K562 treated with DMSO at 1 percent for 48 hours (cell line): ENCODE measurements around the gene GCGR. TPM values are rescaled to one million over a fixed set of nuclear protein-coding genes. Genes with fewer than 3 reads are reported as not detected.

ENCODE experiments used
- total RNA-seq: library from RNA; unstranded; fragments of 300-600 nt; gene quantifications from 2 replicates; pipeline ENCODE4 v1.2.3, GENCODE V29; 2022; ENCODE audit warnings: low replicate concordance; ENCODE audit errors: extremely low read depth

Gene GCGR
- not detected in 2 replicates for total RNA-seq

DNA sequence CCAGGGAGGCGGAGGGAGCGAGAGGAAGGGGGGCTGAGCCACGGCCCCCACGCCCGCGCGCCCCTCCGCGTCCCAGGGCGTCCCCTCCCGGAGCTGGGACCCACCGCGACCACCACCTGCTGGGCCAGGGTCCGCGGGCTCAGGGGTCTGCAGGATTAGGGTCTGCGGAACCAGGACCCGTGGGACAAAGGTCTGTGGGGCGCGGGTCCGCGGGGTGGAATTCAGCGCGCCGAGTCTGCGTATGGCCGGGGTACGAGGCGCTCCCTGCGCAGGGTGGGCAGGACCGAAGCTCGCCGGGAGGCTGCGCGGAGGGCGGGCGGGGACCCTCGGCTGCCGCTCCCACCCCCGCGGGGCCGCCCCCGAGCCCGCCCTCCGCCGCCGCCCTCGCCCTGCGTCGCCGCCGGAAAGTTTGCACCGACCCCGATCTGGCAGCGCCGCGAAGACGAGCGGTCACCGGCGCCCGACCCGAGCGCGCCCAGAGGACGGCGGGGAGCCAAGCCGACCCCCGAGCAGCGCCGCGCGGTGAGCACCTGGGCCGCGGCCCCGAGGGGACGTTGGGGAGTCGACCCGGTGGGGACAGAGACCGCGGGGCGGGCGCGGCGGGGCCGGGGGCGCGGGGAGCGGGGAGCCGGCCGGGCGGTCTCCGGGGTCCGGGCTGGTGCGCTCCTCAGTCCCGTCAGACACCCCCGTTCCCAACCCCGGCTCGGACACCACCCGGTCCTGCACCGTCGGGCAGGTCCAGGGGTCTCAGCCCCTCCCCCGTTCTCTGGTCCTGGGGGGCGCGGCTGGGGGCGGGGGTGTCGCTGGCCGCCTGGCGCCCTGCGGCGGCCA, at the start of gene GCGR:
Gene GCGR, plus strand, starts transcription at position 423 of the 831 bp plus-strand sequence. CDS start 4,869 bp downstream, outside the sequence.

DNA sequence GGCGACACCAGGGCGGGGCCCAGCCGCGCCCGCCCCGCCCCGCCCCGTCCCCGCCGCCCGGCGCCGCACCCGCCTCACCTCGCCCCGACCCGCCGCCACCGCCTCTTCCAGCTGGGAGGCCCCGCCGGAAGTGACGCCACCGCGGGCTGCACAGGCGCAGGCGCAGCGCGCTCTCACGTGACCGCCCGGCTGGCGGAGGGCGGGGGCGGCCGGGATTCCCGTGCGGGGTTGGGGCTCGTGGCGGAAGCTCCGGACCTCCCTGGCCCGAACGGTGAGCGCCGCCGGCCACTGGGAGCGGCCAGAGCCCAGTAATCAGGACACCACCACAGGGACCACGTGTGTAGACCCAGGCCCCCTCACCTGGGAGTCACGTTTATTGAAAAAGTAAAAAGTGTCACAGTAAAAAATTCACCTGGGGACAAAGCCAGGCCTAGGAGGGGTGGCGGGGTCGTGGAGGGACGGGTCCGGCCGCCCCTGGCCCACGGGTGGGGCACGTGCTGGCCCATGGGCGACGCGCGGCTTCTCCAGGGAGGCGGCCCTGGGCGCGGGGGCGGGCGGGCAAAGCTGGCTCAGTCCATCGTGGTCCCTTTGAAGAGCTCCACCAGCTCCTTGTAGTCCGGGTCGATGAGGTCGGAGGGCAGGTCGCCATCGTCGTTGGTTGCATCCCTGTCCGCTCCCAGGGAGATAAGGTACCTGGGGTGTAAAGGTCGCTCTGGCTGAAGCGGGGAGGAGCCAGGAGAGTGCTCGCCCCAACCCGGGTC, 29.4 kb downstream of the GCGR start, which contains the start of gene MCRIP1:
Gene MCRIP1, minus strand, starts transcription at position 132 of the 761 bp plus-strand sequence. CDS start 8,785 bp downstream, outside the sequence.

GRCh38 chr17:81834831-81835267, 30.9 kb downstream of the GCGR start, which contains the start of gene PPP1R27:
Gene PPP1R27 (minus strand): TSS chr17:81835050. CDS start chr17:81834953, 97 bp downstream.

GRCh38 chr17:81859906-81860755, 56.2 kb downstream of the GCGR start, which contains the start of gene P4HB:
Gene P4HB (minus strand): TSS chr17:81860535. CDS start chr17:81860471, 64 bp downstream.

Other genes starting within 250 kb of the GCGR start
- not detected in 2 replicates for gene NPLOC4, start 167.0 kb upstream of the GCGR start, total RNA-seq
- not detected in 2 replicates for gene TSPAN10, start 167.0 kb upstream of the GCGR start, total RNA-seq
- gene PDE6G, start 147.6 kb upstream of the GCGR start, total RNA-seq = not detected in 2 replicates
- not detected in 2 replicates for gene OXLD1, start 137.5 kb upstream of the GCGR start, total RNA-seq
- not detected in 2 replicates for gene CCDC137, start 137.4 kb upstream of the GCGR start, total RNA-seq
- gene ARL16, start 120.4 kb upstream of the GCGR start, total RNA-seq = not detected in 2 replicates
- gene HGS, start 120.1 kb upstream of the GCGR start, total RNA-seq = not detected in 2 replicates
- gene MRPL12, start 100.8 kb upstream of the GCGR start, total RNA-seq = not detected in 2 replicates
- gene SLC25A10, start 91.9 kb upstream of the GCGR start, total RNA-seq = not detected in 2 replicates
- gene MCRIP1, start 29.1 kb downstream of the GCGR start, total RNA-seq = not detected in 2 replicates
- not detected in 2 replicates for gene PPP1R27, start 30.9 kb downstream of the GCGR start, total RNA-seq
- gene P4HB, start 56.4 kb downstream of the GCGR start, total RNA-seq = 1,566 TPM in 1 of 2 replicates, not detected in the other
- 847 TPM in 1 of 2 replicates, not detected in the other for gene ARHGDIA, start 67.2 kb downstream of the GCGR start, total RNA-seq
- not detected in 2 replicates for gene ALYREF, start 87.4 kb downstream of the GCGR start, total RNA-seq
- gene ANAPC11, start 87.6 kb downstream of the GCGR start, total RNA-seq = 1,946 TPM in 1 of 2 replicates, not detected in the other
- not detected in 2 replicates for gene NPB, start 98.1 kb downstream of the GCGR start, total RNA-seq
- gene PCYT2, start 107.2 kb downstream of the GCGR start, total RNA-seq = not detected in 2 replicates
- not detected in 2 replicates for gene SIRT7, start 114.0 kb downstream of the GCGR start, total RNA-seq
- not detected in 2 replicates for gene MAFG, start 123.6 kb downstream of the GCGR start, total RNA-seq
- gene PYCR1, start 133.2 kb downstream of the GCGR start, total RNA-seq = not detected in 2 replicates
- not detected in 2 replicates for gene MYADML2, start 143.1 kb downstream of the GCGR start, total RNA-seq
- not detected in 2 replicates for gene NOTUM, start 157.0 kb downstream of the GCGR start, total RNA-seq
- gene ASPSCR1, start 173.5 kb downstream of the GCGR start, total RNA-seq = not detected in 2 replicates
- gene CENPX, start 218.7 kb downstream of the GCGR start, total RNA-seq = not detected in 2 replicates
- gene LRRC45, start 219.2 kb downstream of the GCGR start, total RNA-seq = not detected in 2 replicates
- gene RAC3, start 227.5 kb downstream of the GCGR start, total RNA-seq = not detected in 2 replicates
- gene DCXR, start 233.5 kb downstream of the GCGR start, total RNA-seq = not detected in 2 replicates
- not detected in 2 replicates for gene RFNG, start 247.7 kb downstream of the GCGR start, total RNA-seq
- 331 TPM in 1 of 2 replicates, not detected in the other for gene GPS1, start 247.7 kb downstream of the GCGR start, total RNA-seq